Gastroesophageal sphincter (tissue), 4 donors: Measurements from ENCODE around the gene DOCK6. TPM values are rescaled to one million over a fixed set of nuclear protein-coding genes. Genes with fewer than 3 reads are reported as not detected.
"Not testable (repeated sequence)": the region's sequence is repeated elsewhere in the genome, so short reads cannot be mapped to it uniquely, and the experiment has no call there.

Source experiments
- ATAC-seq: fragments of 150-250 bp; one replicate; pipeline ENCODE4 v1.9.1; 2016; ENCODE audit warnings: mild to moderate bottlenecking, moderate library complexity
- H3K27ac ChIP-seq, 4 donors: fragments of 200-600 bp; sonication (generic) in 3 of 4; 1 replicate in 3 of 4; 2 replicates in 1 of 4; pipeline ENCODE4 v1.5.1; 2016 to 2019
- H3K27me3 ChIP-seq: fragments of 200-600 bp; sonication (generic); one replicate; pipeline ENCODE4 v1.5.1; 2019
- H3K36me3 ChIP-seq, 2 donors: fragments of 200-600 bp; sonication (generic); one replicate each; pipeline ENCODE4 v1.5.1; 2019; ENCODE audit warnings: control low read depth in 1 of 2
- H3K4me1 ChIP-seq, 3 donors: fragments of 200-600 bp; sonication (generic); 1 replicate in 2 of 3; 2 replicates in 1 of 3; pipeline ENCODE4 v1.5.1; 2016 to 2019; ENCODE audit warnings: control low read depth in 2 of 3
- H3K4me3 ChIP-seq, 2 donors: fragments of 200-600 bp; sonication (generic); one replicate each; pipeline ENCODE4 v1.5.1; 2019; ENCODE audit warnings: mild to moderate bottlenecking in 1 of 2, moderate library complexity in 1 of 2
- H3K9me3 ChIP-seq, 3 donors: fragments of 200-600 bp; sonication (generic); one replicate each; pipeline ENCODE4 v1.5.1; 2017 to 2019; ENCODE audit warnings: control low read depth in 2 of 3
- EP300 ChIP-seq: sonication (generic); formaldehyde crosslinking; IDR thresholded peaks from one replicate; pipeline ENCODE4 v1.6.1; 2017; ENCODE audit warnings: antibody characterized with exemption, mild to moderate bottlenecking
- POLR2A ChIP-seq, 2 donors: fragments of 450-650 bp; IDR thresholded peaks; one replicate each; pipeline ENCODE4 v1.6.1; 2017; ENCODE audit warnings: antibody characterized with exemption in 2 of 2, mild to moderate bottlenecking in 2 of 2, moderate library complexity in 1 of 2
- POLR2AphosphoS5 ChIP-seq: sonication (generic); formaldehyde crosslinking; IDR thresholded peaks from one replicate; pipeline ENCODE4 v1.6.1; 2017; ENCODE audit warnings: antibody characterized with exemption
- WGBS, 2 donors: methylation state at CpG; one replicate each; pipeline ENCODE4 v1.1.5; 2018; ENCODE audit warnings: low coverage in 1 of 2; 5-methylcytosine and 5-hydroxymethylcytosine counted together
- total RNA-seq, 4 donors: library from RNA; depleted of rRNA; stranded (reverse); fragments of >200 nt; gene quantifications; one replicate each; pipeline ENCODE4 v1.1.0, GENCODE V29; 2016
- TF ChIP-seq, protein P1 (sequence below), 4 experiments: fragments of 200-600 bp in 2 of 4; fragments of 450-650 bp in 2 of 4; sonication (generic) in 1 of 4; IDR thresholded peaks; one replicate each; pipeline ENCODE4 v1.5.1; 2017 to 2019; ENCODE audit warnings: antibody characterized with exemption in 4 of 4, mild to moderate bottlenecking in 2 of 4, moderate library complexity in 2 of 4

DOCK6 gene
- total RNA-seq, 4 donors from 2014 or later, result 18.5 to 43.1 (median 29.1) TPM

DNA sequence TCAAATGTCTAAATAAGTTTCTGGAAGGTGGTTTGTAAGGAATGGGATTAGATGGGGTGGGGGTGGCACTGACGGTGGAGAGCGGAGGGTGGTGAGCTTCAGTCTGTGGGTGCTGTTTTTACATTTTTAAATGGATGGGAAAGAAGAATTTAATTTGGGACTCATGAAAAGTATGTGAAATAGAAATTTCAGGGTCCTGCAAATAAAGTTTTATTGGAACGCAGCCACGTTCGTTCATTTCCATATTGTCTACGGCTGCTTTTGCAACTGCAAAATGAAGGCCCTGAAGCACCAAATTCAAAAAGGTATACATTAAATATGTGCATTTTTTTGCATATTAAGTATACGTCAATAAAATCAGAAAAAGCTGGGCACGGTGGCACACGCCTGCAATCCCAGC, 74.9 kb downstream of the DOCK6 start:
- 71 to 72% methylated on average over 6 to 9 of the region's 9 CpGs for WGBS, 2 donors
- Histone ChIP-seq H3K9me3 (no peaks in the 10 kb centered on the region), H3K36me3 (peaks cover 0 to 87% of the 10 kb centered on the region in 2 donors), H3K4me1 (peaks cover 6 to 98% (median 42%) of the 10 kb centered on the region in 3 donors), H3K27ac (peak overlapping the region; percentile 19 to 96 (median 90)), H3K27me3 (no peaks in the 10 kb centered on the region), H3K4me3 (no peak overlapping the region)
- no peak for ATAC-seq
- TF ChIP-seq POLR2AphosphoS5, result no peak
- TF ChIP-seq POLR2A (IDR thresholded peaks at IDR 0.05), result no peak
- TF ChIP-seq, protein P1, sequence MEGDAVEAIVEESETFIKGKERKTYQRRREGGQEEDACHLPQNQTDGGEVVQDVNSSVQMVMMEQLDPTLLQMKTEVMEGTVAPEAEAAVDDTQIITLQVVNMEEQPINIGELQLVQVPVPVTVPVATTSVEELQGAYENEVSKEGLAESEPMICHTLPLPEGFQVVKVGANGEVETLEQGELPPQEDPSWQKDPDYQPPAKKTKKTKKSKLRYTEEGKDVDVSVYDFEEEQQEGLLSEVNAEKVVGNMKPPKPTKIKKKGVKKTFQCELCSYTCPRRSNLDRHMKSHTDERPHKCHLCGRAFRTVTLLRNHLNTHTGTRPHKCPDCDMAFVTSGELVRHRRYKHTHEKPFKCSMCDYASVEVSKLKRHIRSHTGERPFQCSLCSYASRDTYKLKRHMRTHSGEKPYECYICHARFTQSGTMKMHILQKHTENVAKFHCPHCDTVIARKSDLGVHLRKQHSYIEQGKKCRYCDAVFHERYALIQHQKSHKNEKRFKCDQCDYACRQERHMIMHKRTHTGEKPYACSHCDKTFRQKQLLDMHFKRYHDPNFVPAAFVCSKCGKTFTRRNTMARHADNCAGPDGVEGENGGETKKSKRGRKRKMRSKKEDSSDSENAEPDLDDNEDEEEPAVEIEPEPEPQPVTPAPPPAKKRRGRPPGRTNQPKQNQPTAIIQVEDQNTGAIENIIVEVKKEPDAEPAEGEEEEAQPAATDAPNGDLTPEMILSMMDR (IDR thresholded peaks at IDR 0.05), result no peak
- no peak for TF ChIP-seq EP300

DNA sequence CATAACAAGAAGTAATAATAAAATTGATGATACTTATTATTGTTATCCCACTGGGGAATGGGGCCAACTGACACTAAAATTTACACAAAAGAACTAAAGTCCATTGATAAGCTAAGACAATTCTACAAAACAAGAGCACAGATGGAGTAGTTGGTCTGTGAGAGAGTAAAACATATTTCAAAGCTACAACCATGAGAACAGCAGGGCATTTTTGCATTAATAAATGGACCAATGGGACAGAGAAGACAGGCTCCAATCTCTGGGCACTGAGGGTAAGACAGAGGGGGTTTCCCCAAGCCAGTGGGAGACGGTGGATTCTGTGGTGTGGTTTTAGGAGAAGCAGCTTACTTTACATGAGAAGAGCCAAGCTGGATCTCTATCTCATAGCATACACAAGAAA, 79.3 kb downstream of the DOCK6 start:
- peaks cover 0 to 69% of the 10 kb centered on the region in 2 donors for H3K36me3 ChIP-seq
- H3K4me1 ChIP-seq, result peaks cover 4 to 98% (median 40%) of the 10 kb centered on the region in 3 donors
- H3K27ac ChIP-seq, result peak overlapping the region in 3 of 4 donors; percentile 86 to 96 (median 95)

DNA sequence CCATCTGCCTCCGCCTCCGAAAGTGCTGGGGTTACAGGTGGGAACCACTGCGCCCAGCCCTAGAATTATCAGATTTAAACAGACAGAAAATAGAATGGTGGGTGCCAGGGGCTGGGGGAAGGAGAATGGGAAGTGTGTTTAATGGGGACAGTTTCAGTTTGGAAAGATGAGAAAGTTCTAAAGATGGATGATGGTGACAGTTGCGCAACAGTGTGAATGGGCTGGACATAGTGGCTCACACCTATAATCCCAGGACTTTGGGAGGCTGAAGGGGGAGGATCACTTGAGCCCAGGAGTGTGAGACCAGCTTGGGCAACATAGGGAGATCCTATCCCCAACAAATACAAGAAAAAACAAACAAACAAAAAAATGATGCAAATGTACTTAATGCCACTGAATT, 80.8 kb downstream of the DOCK6 start:
- H3K36me3 ChIP-seq, result peaks cover 0 to 69% of the 10 kb centered on the region in 2 donors
- no peaks in the 10 kb centered on the region for H3K27me3 ChIP-seq
- TF ChIP-seq POLR2AphosphoS5 (peak; percentile 24), EP300 (no peak)
- H3K27ac ChIP-seq, result peak overlapping the region; percentile 70 to 96 (median 90)
- H3K4me3 ChIP-seq, result no peak overlapping the region
- peak; percentile 32 for ATAC-seq
- H3K4me1 ChIP-seq, result peaks cover 4 to 85% (median 40%) of the 10 kb centered on the region in 3 donors
- 100% methylated on average over 1 of the region's 4 CpGs for WGBS, 2 donors
- no peaks in the 10 kb centered on the region for H3K9me3 ChIP-seq

More for the DNA sequence above, 79.3 kb downstream of the DOCK6 start:
- Histone ChIP-seq H3K9me3 (no peaks in the 10 kb centered on the region), H3K4me3 (no peak overlapping the region), H3K27me3 (no peaks in the 10 kb centered on the region)
- 71 to 100% methylated on average over 1 of the region's 1 CpG for WGBS, 2 donors
- no peak for ATAC-seq
- TF ChIP-seq, protein P1 (IDR thresholded peaks at IDR 0.05), result no peak
- TF ChIP-seq POLR2AphosphoS5, result no peak
- no peak for TF ChIP-seq POLR2A (IDR thresholded peaks at IDR 0.05)
- TF ChIP-seq EP300, result no peak

DNA sequence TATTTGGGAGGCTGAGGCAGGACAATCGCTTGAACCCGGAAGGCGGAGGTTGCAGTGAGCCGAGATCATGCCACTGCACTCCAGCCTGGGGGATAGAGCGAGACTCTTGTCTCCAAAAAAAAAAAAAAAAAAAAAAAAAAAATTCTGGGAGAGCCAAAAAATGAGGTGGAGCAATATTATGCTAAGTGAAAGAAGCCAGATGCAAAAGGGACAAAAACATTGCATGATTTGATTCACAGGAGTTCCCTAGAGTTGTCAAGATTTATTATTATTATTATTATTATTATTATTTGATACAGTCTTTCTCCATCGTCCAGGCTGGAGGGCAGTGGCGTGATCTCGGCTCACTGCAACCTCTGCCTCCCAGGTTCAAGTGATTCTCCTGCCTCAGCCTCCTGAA, 81.3 kb downstream of the DOCK6 start:
- Histone ChIP-seq H3K4me1 (peaks cover 4 to 80% (median 36%) of the 10 kb centered on the region in 3 donors), H3K27ac (peak overlapping the region; percentile 70 to 96 (median 90)), H3K36me3 (peaks cover 0 to 69% of the 10 kb centered on the region in 2 donors)
- H3K4me3 ChIP-seq, H3K27me3 ChIP-seq, H3K9me3 ChIP-seq: not testable (repeated sequence)
- peak; percentile 47 for ATAC-seq
- 17 to 30% methylated on average over 6 to 8 of the region's 8 CpGs for WGBS, 2 donors

DNA sequence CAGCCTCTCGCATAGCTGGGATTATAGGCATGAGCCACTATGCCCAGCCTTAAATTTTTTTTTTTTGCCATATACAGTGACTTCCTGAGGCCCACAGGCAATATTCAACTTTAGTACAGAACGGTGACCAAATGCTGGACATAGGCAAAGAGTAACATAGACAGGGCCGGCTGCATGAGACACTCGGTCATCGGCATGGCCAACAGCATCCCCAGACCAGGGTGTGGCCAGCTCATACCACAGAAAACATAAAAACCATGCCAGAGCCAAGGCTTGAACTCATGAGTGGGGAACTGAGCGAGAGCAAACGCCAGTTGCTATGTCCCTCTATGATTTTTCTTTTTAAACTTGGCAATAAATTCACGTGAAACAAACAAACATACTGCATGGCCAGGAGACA, 82.0 kb downstream of the DOCK6 start:
- Histone ChIP-seq H3K36me3 (peaks cover 0 to 69% of the 10 kb centered on the region in 2 donors), H3K4me3 (peak overlapping the region in 1 of 2 donors; percentile 8), H3K27ac (peak overlapping the region; percentile 70 to 96 (median 90)), H3K4me1 (peaks cover 4 to 73% (median 33%) of the 10 kb centered on the region in 3 donors), H3K27me3 (no peaks in the 10 kb centered on the region), H3K9me3 (no peaks in the 10 kb centered on the region)
- 16 to 24% methylated on average over 3 of the region's 8 CpGs for WGBS, 2 donors
- TF ChIP-seq EP300, result no peak
- TF ChIP-seq, protein P1 (IDR thresholded peaks at IDR 0.05), result no peak
- TF ChIP-seq POLR2A (IDR thresholded peaks at IDR 0.05), result no peak
- no peak for TF ChIP-seq POLR2AphosphoS5
- peak; percentile 60 for ATAC-seq

DNA sequence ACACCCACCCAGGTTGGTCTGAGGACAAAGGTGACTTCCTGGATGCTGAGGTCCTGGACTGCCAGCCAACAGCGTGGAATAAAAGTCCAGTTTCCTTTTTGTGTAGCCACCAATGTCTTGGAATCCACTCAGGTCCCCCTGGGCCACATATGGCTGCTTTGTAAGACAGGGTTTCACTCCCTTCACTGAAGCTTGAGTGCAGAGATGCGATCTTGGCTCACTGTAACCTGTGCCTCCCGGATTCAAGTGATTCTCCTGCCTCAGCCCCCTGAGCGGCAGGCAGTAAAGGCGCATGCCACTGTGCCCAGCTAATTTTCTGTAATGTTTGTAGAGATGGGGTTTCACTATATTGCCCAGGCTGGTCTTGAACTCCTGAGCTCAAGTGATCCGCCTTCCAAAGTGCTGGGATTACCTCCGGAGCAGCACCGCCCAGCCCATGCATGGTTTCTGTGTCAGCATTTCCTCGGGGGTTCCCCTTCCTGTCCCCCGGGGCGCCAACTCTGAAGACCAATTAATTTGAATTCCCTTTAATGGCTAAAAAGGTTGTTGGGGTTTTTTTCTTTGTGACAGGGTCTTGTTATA, 82.5 kb downstream of the DOCK6 start:
- Histone ChIP-seq H3K4me1 (peaks cover 4 to 68% (median 28%) of the 10 kb centered on the region in 3 donors), H3K4me3 (peak overlapping the region in 1 of 2 donors; percentile 8), H3K27me3 (no peaks in the 10 kb centered on the region), H3K36me3 (peaks cover 0 to 69% of the 10 kb centered on the region in 2 donors), H3K9me3 (no peaks in the 10 kb centered on the region), H3K27ac (peak overlapping the region; percentile 70 to 96 (median 90))
- ATAC-seq, result no peak
- WGBS, 2 donors, result 32 to 69% methylated on average over 1 to 8 of the region's 11 CpGs
- no peak for TF ChIP-seq POLR2A (IDR thresholded peaks at IDR 0.05)
- no peak for TF ChIP-seq EP300
- TF ChIP-seq, protein P1 (IDR thresholded peaks at IDR 0.05), result no peak
- TF ChIP-seq POLR2AphosphoS5, result no peak

DNA sequence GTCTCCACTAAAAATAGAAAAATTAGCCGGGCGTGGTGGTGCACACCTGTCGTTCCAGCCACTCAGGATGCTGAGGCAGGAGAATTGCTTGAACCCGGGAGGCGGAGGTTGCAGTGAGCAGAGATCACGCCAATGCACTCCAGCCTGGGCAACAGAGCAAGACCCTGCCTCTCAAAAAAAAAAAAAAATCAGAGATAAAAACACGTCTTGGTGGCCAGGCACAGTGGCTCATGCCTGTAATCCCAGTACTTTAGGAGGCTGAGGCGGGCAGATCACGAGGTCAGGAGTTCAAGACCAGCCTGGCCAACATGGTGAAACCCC, 83.2 kb downstream of the DOCK6 start:
- not testable (repeated sequence) for H3K4me3 ChIP-seq, H3K27me3 ChIP-seq, H3K9me3 ChIP-seq, ATAC-seq
- peak overlapping the region; percentile 13 to 96 (median 90) for H3K27ac ChIP-seq
- peaks cover 2 to 61% (median 27%) of the 10 kb centered on the region in 3 donors for H3K4me1 ChIP-seq
- 78% methylated on average over 9 of the region's 9 CpGs; no CpG with 5 or more reads in 1 of the 2 donors for WGBS, 2 donors
- peaks cover 0 to 69% of the 10 kb centered on the region in 2 donors for H3K36me3 ChIP-seq
